Limb (tissue), 2 donors: ENCODE measurements around the gene C5orf46.

Source experiments
- DNase-seq, 2 donors: peaks; one replicate each; pipeline ENCODE4 v3.0.0-alpha.2; 2016; ENCODE audit errors: extremely low spot score in 2 of 2

C5orf46 gene

DNA sequence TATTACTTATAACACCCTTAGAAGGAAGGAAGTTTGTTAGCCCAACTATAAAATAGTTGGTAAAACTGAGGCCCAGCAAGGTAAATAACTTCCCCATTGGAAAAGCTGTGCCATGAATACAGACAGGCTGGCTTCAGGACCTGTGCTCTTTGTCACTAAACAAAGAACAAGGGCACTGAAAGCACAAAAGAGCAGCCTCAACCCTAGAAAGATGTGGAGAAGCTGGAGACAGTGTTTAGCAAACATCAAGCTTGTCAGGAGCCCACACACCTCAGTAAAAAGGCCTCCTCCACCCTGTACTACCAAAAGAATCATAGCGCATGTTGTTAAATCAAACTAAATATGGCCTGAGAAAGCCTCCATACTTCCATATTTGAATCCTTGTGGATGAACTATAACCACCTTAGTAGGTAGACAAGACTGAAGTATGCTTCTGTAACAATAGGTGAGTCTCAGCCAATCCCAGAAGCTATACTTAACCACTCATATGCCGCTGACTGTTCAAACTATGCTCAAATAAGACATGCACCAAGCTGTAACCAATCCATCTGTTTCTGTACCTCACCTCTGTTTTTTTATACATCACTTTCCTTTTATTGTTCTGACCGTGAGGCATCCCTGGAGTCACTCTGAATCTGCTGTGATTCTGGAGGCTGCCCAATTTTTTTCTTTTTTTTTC is 46.2 kb downstream of the C5orf46 start:
- no peak for DNase-seq

DNA sequence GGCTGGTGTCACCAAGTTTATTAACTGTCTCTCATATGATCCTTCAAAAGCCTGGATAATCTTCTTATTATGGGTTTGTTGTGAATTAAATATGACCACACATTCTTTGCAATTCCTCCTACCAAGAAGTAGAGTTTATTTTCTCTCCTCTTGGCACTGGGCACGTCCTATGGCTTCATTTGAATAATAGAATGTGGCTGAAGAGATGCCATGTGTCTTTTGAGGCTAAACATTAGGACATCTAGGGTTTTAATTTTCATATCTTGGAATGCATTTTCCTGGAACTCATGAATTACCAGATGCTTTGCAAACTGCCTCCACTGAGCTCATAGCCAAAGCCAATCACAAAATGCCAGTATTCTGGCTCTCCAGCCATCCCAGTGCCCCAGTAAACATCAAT is 47.8 kb downstream of the C5orf46 start:
- DNase-seq = no peak

DNA sequence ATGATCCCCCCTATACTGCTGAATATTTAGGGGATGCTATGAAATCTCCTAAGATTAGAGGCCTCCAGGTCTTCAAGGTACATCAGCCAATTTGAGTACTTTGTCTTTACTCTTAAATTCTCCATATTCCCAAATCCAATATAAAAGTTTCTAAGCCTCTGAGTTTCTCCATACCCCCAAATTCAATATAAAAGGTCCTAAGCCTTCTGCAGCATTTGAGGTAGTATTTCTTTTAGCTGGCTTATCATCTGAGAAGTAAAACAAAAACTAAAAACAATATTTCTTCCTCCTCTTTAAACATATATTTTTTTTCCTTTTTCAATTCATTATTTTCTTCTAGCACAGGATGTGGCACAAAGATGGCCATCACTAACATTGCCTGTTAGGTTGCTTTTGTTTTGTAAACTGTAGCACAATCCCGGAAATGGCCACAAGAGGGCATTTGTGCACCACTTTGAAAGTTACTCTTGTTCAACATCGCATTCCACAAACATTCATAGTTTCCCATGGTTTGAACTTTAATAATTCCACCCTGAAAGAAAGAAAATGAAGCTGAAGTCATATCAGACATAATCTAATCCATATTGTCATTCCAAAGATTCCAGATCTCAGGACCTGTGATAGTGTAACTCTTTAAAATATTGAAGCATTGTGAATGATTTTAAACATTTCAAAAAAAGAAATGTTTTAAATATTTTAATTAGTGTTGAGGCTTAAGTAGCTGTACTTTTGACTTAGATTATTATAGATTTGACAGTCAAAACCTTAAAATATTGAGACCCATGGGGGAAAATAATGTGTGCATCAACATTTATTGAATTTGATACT is 48.8 kb downstream of the C5orf46 start:
- DNase-seq = peak; percentile 62 to 71

DNA sequence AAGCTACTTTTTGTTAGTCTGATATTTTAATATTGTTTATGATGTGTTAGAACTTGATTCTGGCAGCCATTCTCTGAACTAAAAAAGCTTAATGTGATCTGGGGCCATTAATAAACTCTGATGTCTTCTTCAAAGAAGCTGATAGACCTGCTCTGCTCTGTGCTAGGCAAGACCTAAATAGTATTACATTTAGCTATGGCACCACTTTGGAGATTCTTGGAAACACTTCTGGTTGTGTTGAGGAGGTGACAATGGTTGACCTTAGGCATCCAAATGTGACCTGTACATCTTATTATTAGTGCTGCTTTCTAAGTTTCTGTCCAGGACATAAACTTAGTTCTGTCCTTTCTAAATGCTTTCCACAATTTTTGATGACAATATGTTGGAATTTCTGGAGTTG is 49.5 kb downstream of the C5orf46 start:
- DNase-seq = no peak

DNA sequence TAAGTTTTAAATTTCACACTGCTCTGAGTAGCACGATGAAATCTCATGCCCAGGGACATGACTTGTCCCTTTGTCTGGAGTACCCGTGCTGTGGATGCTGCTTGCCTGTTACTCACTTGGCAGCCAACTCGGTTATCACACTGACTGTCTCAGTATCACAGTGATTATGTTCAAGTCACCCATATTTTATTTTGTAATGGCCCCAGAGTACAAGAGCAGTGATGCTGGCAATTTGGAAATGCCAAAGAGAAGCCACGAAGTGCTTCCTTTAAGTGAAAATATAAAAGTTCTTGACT is 50.6 kb downstream of the C5orf46 start:
- DNase-seq = no peak

DNA sequence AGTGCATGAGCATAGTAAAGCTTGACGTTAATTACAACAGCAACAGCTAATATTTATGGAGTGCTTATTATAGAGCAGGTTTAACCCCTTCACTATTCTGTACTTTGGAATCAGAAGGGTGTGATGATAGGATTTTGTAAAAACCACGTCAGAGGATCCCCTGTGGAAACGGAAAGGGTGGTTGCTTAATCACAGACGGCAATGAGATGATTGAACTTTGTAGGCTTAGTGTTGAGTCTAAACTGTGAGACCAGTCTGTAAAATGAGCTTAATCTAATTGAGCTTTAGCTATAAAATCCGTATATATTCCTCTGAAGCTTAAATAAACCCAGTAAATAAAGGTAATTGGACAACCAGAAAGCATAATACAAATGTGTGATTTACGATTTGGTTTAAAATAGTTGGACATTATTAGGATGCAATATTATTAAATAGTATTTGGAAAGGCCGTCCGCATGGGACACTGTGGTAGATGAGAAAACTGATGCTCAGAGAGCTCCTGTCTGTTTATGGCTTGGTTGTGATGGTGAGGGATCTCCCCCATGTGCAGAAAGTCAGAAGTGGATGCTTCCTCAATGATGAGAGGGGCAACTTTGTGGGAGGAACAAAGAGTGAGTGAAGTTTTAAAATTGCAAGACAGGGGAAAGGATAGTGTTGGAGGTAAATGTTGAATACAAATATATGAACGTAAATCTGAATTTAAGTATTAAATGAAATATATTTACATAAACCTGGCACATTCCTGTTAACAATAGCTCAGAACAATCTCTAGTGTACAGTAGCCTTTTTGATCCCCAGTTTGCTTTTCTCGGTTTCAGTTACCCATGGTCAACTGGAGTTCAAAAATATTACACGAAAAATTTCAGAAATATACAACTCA is 51.2 kb downstream of the C5orf46 start:
- no peak for DNase-seq

DNA sequence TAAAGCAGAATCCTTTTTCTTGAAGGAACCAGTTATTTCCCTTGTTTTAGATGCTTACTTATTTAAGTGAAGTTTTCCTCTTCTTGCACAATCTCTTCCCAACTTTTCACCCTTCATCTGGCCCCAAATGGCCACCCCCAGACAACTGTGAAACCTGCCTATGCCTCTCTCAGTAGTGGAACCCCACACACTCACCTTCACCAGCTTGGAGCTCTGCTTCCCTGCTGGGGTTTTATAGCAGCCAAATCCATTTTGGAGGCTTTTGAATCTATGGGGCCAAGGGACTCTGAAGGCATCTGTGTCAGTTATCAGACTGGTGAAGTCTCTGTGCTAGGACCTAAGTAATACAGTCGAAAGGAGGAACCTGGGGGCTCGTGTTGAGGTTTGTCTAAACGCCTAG is 52.0 kb downstream of the C5orf46 start:
- DNase-seq = no peak

DNA sequence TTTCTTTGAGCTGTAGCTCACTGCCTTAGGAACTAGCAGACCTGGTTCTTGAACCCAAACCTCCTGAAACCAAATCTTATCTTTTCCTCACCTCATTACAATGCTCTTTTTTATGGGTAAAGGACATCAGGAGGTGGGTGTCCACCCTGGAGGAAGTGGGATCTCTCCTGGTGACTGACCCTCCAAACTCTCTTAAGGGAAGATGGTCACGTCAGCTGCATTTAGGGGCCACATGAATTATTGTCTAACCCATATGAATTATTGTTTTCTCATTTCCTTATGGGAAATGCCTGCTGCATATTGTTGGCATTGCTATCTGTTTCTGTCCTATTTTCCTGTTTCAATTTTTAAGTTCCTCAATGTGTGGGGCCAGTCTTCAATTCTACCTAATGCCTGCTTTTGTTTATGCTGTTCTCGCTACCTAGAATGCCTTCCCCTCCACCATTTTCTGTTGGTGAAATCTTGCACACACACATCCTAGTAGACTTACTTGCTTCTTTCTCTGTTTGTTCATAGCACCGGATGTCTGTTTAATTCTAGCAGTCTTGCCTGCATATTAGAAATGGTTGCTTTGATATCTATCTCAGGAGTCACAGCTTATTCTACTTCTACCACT is 52.9 kb downstream of the C5orf46 start:
- no peak for DNase-seq

DNA sequence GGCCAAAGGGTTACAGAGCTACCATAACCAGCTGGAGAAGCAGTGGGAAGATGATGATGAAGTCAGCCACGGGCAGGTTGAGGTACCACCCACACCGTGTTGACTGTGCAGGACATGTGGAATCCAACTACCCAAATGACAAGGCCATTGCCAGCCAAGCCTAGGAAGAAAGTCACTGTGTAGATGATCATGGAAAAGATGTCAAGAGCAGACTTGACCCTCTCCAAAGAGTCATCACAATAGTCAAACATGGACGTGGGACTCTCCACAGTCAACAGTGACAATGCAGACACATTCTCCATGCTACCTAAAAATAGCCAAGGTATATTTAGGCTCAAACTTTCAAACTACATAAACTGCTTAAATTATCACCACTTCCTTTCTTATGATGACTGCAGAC is 54.0 kb downstream of the C5orf46 start:
- no peak for DNase-seq

DNA sequence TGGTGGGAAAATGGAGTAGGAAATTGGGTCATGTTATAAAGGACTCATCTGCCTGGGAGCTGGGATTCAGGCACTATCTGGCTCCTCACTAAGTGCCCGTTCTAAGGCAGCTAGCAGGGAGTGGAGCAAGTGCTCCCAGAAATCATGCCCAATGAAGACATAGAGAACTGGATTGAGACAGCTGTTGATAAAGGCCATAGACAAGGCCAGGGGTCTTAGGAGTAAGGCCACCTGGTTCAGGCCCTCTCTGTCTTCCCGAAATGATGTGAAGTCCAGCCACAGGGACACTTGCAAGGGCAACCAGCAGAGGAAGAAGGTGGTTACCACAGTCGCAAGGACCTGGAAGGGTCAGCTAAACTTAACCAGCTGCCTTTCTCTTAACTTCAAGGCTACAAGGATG is 54.8 kb downstream of the C5orf46 start:
- no peak for DNase-seq

DNA sequence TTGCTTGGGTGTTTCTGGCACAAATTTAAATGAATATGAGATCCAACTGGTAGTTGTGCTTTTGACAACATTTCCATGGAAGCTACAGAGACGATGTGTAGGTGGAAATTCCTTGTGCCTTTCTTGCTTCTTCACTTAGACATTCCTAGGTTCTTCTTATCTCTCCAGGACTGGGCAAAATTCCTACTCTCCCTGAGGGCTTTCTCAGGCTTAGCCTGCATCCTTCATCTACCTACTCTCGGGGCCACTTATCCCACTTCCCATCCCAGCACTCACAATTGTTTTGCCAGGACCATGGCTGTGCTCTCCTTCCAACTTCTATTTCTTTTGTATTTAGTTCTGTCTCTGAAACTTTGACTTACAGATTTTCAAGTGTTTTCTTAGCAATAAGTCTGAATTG is 57.1 kb downstream of the C5orf46 start:
- no peak for DNase-seq

DNA sequence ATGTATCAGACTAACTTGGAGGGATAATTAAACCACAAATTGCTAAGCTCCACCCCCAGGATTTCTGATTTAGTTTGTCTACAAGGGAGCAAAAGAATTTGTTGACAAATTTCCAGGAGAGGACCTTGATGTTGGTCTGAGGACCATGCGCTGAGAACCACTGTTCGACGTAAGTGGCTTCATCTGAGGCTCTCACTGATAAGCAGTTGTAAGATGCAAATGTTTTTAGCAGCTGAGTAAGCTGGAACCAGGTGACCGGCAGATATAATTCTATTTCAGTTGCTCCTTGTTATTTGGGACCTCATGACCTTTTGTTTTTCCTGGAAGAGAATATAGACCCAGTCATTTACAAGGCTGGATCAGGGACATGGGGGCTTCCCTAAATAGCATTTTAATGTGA is 60.7 kb downstream of the C5orf46 start:
- DNase-seq = no peak

DNA sequence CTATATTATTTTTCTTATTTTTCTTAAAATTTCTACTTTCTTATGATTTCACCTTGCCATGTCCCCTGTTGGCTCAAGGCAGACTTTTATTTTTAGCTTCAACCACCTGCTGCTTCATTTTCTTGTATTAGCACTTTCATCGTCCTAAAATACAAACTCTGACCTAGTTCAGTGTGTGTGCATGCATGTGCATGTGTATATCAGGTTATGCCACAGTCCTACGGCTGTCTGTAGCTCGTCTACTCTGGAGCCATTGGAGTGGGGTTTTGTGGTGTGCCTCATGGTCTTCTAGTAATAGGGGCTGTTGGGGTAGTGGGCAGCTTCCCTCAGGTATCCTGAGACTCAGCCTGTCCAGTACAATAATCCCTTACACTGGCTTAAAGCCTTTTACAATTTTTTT is 61.5 kb downstream of the C5orf46 start:
- DNase-seq = no peak

DNA sequence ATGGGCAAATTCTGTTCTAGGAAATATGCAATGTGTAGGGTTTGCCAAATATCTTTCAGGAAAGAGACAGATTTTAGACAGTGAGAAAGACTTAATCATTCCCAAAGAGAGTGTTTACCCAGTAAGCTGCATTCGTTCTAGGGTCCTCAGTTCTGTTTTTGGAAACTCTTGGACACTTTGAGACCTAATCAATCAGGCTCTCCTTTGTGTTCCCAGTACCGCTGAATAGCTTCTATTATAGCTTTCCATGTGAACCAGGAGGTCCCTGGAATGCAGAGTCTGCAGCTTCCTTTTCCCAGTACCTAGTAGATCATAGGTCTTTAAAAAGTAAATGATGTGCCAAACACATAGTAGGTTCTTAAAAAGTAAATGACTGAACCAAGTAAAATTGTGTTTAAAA is 63.5 kb downstream of the C5orf46 start:
- DNase-seq = no peak
